A549 treated with Mapracorat at 1 μM for 4 hours (cell line): ENCODE measurements around the gene RALB. TPM values are rescaled to one million over a fixed set of nuclear protein-coding genes. Genes with fewer than 3 reads are reported as not detected.

ENCODE experiments used
- total RNA-seq: library from RNA; stranded (reverse); fragments of 200-300 nt; extraction: Qiagen RNA extraction; gene quantifications from 5 replicates; pipeline ENCODE4 v1.2.3, GENCODE V29; 2022

The RALB gene, protein sequence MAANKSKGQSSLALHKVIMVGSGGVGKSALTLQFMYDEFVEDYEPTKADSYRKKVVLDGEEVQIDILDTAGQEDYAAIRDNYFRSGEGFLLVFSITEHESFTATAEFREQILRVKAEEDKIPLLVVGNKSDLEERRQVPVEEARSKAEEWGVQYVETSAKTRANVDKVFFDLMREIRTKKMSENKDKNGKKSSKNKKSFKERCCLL
- total RNA-seq, result 58.7 to 71.7 TPM (median 65.6 TPM) in 5 replicates

GRCh38 chr2:120252225-120253020 is at the start of gene RALB:
Gene RALB (plus strand): TSS chr2:120252852. CDS start chr2:120278665, 25,813 bp downstream.

DNA sequence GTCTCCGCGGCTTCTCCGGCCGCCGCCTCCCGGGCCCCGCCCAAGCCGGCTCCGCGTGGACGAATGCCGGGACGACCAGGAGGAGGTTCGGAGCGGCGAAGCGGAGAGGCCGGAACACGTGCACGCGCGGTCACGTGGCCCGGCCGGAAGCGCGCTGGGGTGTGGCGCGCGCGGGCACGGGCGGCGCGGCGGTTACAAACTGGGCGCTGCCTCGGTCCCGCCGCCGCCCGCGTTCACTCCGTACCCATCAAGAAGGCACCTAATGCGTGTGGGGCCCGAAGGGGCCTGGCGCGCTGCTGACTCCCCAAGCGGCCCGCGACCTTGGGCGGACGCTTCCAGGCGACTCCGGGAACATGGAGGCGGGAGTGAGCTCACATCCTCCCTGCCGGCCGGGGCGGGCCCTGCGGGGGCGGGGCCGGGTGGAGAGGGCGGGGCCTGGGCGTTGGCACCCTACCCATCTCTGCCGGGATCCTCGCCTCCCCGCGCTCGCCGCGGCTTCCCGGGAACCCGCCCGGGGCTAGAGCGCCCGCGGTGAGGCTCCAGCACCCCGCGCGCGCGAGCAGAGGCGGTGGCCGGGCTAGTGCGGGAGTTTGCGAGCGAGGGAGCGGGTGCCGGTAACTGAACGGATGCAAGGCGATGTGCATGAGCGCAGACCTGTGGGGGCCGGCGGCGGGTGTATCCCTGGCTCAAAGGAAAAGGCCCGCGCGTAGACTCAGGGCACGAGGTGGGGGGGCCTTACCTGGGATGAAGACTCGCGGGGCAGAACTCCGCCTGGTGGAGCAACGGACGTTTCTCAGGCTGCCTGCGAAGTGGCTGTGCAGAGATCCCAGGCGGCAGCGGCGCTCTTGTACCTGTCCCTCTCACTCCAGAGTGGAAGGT is 29.4 kb upstream of the RALB start, which contains the start of gene TMEM185B:
Gene TMEM185B (minus strand): TSS at position 367 of the 879 bp plus-strand sequence. CDS start 424 bp downstream, outside the sequence.

Other genes with a start within 250 kb of the RALB start
- gene EPB41L5, start 239.8 kb upstream of the RALB start, total RNA-seq, result 3.7 to 4.8 TPM (median 4.1 TPM) in 5 replicates
- 41.7 to 48.9 TPM (median 47.7 TPM) in 5 replicates for gene TMEM185B, start 29.5 kb upstream of the RALB start, total RNA-seq
- 16.3 to 29.2 TPM (median 20.2 TPM) in 5 replicates for gene INHBB, start 93.3 kb downstream of the RALB start, total RNA-seq